OCI-LY7 (cell line): ENCODE data around the gene SF3A1. TPM values are rescaled to one million over a fixed set of nuclear protein-coding genes. Genes with fewer than 3 reads are reported as not detected.
A peak's percentile ranks its signal among the peaks of the same experiment; 100 is the strongest.

Source experiments
- BruUV-seq: library from RNA; stranded (reverse); fragments of 400-500 nt; replicated peaks from 2 replicates; lab custom pipeline; 2021; lab: Mats Ljungman, UMichigan
- CTCF ChIA-PET: fragments of 300-600 bp; sonication (Branson Sonifier 250); formaldehyde crosslinking; loops from one replicate; lab custom pipeline; 2022; ENCODE audit warnings: antibody characterized with exemption; ENCODE audit not compliant: unreplicated experiment; lab: Charles Lee
- POLR2A ChIA-PET: fragments of 300-600 bp; sonication (Branson Sonifier 250); formaldehyde crosslinking; loops from one replicate; lab custom pipeline; 2022; ENCODE audit warnings: antibody characterized with exemption; lab: Charles Lee
- DNase-seq: peaks from one replicate; pipeline ENCODE4 v3.0.0-alpha.2; 2015; ENCODE audit warnings: low spot score
- H2AFZ ChIP-seq: fragments of 200-600 bp; sonication (generic), shearing (Covaris generic); 2 replicates; pipeline ENCODE4 v1.6.1; 2014; ENCODE audit warnings: mild to moderate bottlenecking, antibody characterized with exemption, low read length, moderate library complexity
- H3K27ac ChIP-seq: fragments of 200-600 bp; sonication (generic); 2 replicates; pipeline ENCODE4 v1.5.1; 2014; ENCODE audit warnings: mixed run types, low read depth, mild to moderate bottlenecking, moderate library complexity, low read length, inconsistent platforms; ENCODE audit not compliant: poor library complexity, severe bottlenecking
- H3K36me3 ChIP-seq: fragments of 200-600 bp; sonication (generic); 2 replicates; pipeline ENCODE4 v1.6.1; 2014; ENCODE audit warnings: mild to moderate bottlenecking, antibody characterized with exemption, low read length, moderate library complexity, mixed read lengths; ENCODE audit not compliant: insufficient read depth
- H3K4me1 ChIP-seq: fragments of 200-600 bp; sonication (generic); 2 replicates; pipeline ENCODE4 v1.5.1; 2014; ENCODE audit warnings: mild to moderate bottlenecking, low read length; ENCODE audit not compliant: insufficient read depth, poor library complexity, severe bottlenecking
- H3K4me2 ChIP-seq: fragments of 200-600 bp; sonication (generic); 2 replicates; pipeline ENCODE4 v1.6.1; 2014; ENCODE audit warnings: mild to moderate bottlenecking, low read length
- H3K4me3 ChIP-seq: fragments of 200-600 bp; sonication (generic); 2 replicates; pipeline ENCODE4 v1.5.1; 2014; ENCODE audit warnings: mild to moderate bottlenecking, low read depth, low read length; ENCODE audit not compliant: poor library complexity, severe bottlenecking
- H3K79me2 ChIP-seq: fragments of 200-600 bp; sonication (generic); 2 replicates; pipeline ENCODE4 v1.6.1; 2016; ENCODE audit warnings: low read depth, mild to moderate bottlenecking, low read length, moderate library complexity, mixed read lengths; ENCODE audit not compliant: insufficient read depth
- H3K9me2 ChIP-seq: fragments of 200-600 bp; sonication (generic); 2 replicates; pipeline ENCODE4 v1.6.1; 2016; ENCODE audit warnings: mild to moderate bottlenecking, low read length, mixed read lengths; ENCODE audit not compliant: insufficient read depth
- H3K9me3 ChIP-seq: fragments of 200-600 bp; sonication (generic); 2 replicates; pipeline ENCODE4 v1.6.1; 2014; ENCODE audit warnings: mild to moderate bottlenecking, mixed run types, low read length, mixed read lengths
- H4K20me1 ChIP-seq: fragments of 200-600 bp; sonication (generic); 2 replicates; pipeline ENCODE4 v1.6.1; 2014; ENCODE audit warnings: mild to moderate bottlenecking, antibody characterized with exemption, low read length, moderate library complexity, mixed read lengths; ENCODE audit not compliant: insufficient read depth
- EZH2phosphoT487 ChIP-seq: fragments of 200-600 bp; sonication (generic); IDR thresholded peaks from 2 replicates; pipeline ENCODE4 v1.6.1; 2018; ENCODE audit warnings: low read depth, borderline replicate concordance, mild to moderate bottlenecking, mixed run types, antibody characterized with exemption, low read length, moderate library complexity, mixed read lengths
- intact Hi-C: fragments of 100-400 bp; cut with micrococcal nuclease; formaldehyde crosslinking; loops from one replicate; pipeline ENCODE4 v1.10.0; 2022; ENCODE audit not compliant: unreplicated experiment
- total RNA-seq, 2 experiments: library from RNA; depleted of rRNA in 1 of 2; stranded (reverse); fragments of >200 nt in 1 of 2; shearing (Covaris generic) in 1 of 2; gene quantifications; 2 replicates each; pipeline ENCODE4 v1.2.3, GENCODE V29; 2014 to 2022
- TF ChIP-seq, protein P1 (sequence below): fragments of 200-600 bp; sonication (generic); conservative IDR thresholded peaks from 2 replicates; pipeline ENCODE4 v1.5.1; 2014; ENCODE audit warnings: mild to moderate bottlenecking, antibody characterized with exemption, low read length, moderate library complexity, mixed read lengths

SF3A1 gene
- total RNA-seq, 2 experiments from 2014 or later, result 71.8 to 200 TPM

DNA sequence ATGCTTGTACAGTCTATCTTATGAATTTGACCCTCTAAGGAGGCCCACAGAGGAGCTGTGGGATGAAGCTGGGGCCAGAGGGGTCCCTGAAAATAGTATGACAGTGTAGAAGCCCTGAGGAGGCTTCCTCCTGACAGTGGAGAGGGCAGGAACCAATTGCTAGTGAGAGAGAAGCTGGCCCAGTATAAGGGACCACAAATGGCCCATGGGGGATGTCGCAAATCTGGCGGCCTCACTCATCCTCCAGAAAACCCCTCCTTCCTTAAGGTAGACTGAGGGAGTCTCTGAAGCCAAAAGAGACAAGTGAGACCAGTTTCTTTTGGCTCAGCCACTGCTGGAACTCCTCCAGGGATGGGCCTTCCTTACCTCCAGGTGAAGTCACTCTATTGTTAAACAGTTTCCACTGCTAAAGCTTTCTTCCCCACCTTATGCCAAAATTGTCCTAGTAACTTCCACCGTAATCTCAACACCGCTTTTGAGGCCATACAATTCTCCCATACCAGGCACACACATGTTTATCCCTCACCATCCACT is 49.6 kb downstream of the SF3A1 start:
- Histone ChIP-seq H3K4me1 (peaks cover 93% of the 10 kb centered on the region), H4K20me1 (no peaks in the 10 kb centered on the region), H3K4me3 (peak overlapping the region; percentile 61), H3K4me2 (peak overlapping the region; percentile 81), H3K9me2 (no peaks in the 10 kb centered on the region), H2AFZ (peak overlapping the region; percentile 24; the same call in 1 of the 2 replicates), H3K79me2 (peaks cover 5% of the 10 kb centered on the region; the same call in 1 of the 2 replicates), H3K9me3 (no peaks in the 10 kb centered on the region), H3K27ac (peak overlapping the region; percentile 94), H3K36me3 (peaks cover 6% of the 10 kb centered on the region; the same call in 1 of the 2 replicates)
- intact Hi-C loops, result loop anchor here (5.0 kb wide), 1 partner anchor 935 kb away; no protein-coding TSS in a partner anchor
- ChIA-PET POLR2A (interaction anchor here (1.2 to 3.0 kb wide), 2 partner anchors 16 to 20 kb away, joined by 3 to 14 read pairs; partner anchors contain the start of gene TBC1D10A), CTCF (interaction anchor here (0.6 kb wide), 1 partner anchor 19 kb away, joined by 4 read pairs; no protein-coding TSS in a partner anchor)
- no peak for DNase-seq
- BruUV-seq, result no TSS peak
- TF ChIP-seq EZH2phosphoT487, result no peak
- TF ChIP-seq, protein P1, sequence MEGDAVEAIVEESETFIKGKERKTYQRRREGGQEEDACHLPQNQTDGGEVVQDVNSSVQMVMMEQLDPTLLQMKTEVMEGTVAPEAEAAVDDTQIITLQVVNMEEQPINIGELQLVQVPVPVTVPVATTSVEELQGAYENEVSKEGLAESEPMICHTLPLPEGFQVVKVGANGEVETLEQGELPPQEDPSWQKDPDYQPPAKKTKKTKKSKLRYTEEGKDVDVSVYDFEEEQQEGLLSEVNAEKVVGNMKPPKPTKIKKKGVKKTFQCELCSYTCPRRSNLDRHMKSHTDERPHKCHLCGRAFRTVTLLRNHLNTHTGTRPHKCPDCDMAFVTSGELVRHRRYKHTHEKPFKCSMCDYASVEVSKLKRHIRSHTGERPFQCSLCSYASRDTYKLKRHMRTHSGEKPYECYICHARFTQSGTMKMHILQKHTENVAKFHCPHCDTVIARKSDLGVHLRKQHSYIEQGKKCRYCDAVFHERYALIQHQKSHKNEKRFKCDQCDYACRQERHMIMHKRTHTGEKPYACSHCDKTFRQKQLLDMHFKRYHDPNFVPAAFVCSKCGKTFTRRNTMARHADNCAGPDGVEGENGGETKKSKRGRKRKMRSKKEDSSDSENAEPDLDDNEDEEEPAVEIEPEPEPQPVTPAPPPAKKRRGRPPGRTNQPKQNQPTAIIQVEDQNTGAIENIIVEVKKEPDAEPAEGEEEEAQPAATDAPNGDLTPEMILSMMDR, result no peak

DNA sequence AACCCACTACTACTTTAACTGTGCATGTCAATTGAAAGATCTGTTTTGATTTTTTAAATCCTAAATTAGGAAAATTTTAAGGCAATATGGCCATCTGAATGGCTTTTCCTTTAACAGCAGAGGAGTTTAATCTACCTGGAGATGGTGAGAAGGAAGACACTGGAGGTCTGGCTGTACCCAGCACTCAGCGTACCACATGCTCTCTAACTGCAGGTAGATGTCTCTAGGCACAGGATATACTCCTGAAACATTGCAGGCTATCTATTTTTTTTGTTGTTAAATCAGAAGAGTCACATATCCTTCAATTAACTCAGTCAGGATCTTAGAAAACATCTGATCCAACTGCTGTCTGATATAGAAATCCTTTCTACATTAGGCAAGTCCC is 50.1 kb downstream of the SF3A1 start:
- Histone ChIP-seq H3K27ac (peak overlapping the region; percentile 94), H3K4me3 (peak overlapping the region; percentile 61), H3K79me2 (peaks cover 5% of the 10 kb centered on the region; the same call in 1 of the 2 replicates), H3K4me2 (peak overlapping the region; percentile 81), H4K20me1 (no peaks in the 10 kb centered on the region), H3K9me3 (no peaks in the 10 kb centered on the region), H3K4me1 (peaks cover 97% of the 10 kb centered on the region), H2AFZ (peak overlapping the region; percentile 24; the same call in 1 of the 2 replicates), H3K9me2 (no peaks in the 10 kb centered on the region), H3K36me3 (peaks cover 6% of the 10 kb centered on the region; the same call in 1 of the 2 replicates)
- ChIA-PET CTCF (no interaction called here), POLR2A (interaction anchor here (1.2 to 3.0 kb wide), 3 partner anchors 17 to 118 kb away, joined by 3 to 14 read pairs (median 7); partner anchors contain the start of genes MTFP1 and TBC1D10A)
- DNase-seq, result peak; percentile 34
- intact Hi-C loops, result loop anchor here (5.0 kb wide), 1 partner anchor 934 kb away; no protein-coding TSS in a partner anchor
- TF ChIP-seq, protein P1, result no peak
- no peak for TF ChIP-seq EZH2phosphoT487
- BruUV-seq, result no TSS peak
